NCI-H187 treated with DMSO at 0.1 percent for 48 hours (cell line): ENCODE results near the gene MARVELD2.
"Not testable (repeated sequence)": the region's sequence is repeated elsewhere in the genome, so short reads cannot be mapped to it uniquely, and the experiment has no call there.

Experiments
- DNase-seq: peaks from one replicate; lab custom pipeline; 2025; lab: John Stamatoyannopoulos, UW

Gene MARVELD2

GRCh38 chr5:69450116-69450515, 35.2 kb downstream of the MARVELD2 start:
- DNase-seq = no peak

- not testable (repeated sequence) for DNase-seq
Observed at GRCh38 chr5:69450527-69450926, 35.6 kb downstream of the MARVELD2 start.

GRCh38 chr5:69451941-69452647, 37.2 kb downstream of the MARVELD2 start:
- DNase-seq = no peak

- not testable (repeated sequence) for DNase-seq
Observed at GRCh38 chr5:69453487-69453886, 38.6 kb downstream of the MARVELD2 start.

- no peak for DNase-seq
Observed at GRCh38 chr5:69454460-69455249, 39.7 kb downstream of the MARVELD2 start.

GRCh38 chr5:69455428-69455988, 40.6 kb downstream of the MARVELD2 start:
- DNase-seq = not testable (repeated sequence)

- no peak for DNase-seq
Observed at GRCh38 chr5:69462170-69462569, 47.3 kb downstream of the MARVELD2 start.

GRCh38 chr5:69466375-69466774, 51.5 kb downstream of the MARVELD2 start:
- not testable (repeated sequence) for DNase-seq

- DNase-seq = no peak
Observed at GRCh38 chr5:69467442-69468225, 52.7 kb downstream of the MARVELD2 start.

- no peak for DNase-seq
Observed at GRCh38 chr5:69468631-69469030, 53.7 kb downstream of the MARVELD2 start.

- not testable (repeated sequence) for DNase-seq
Observed at GRCh38 chr5:69471516-69471915, 56.6 kb downstream of the MARVELD2 start.

- not testable (repeated sequence) for DNase-seq
Observed at GRCh38 chr5:69472535-69473143, 57.7 kb downstream of the MARVELD2 start.

GRCh38 chr5:69477170-69477569, 62.3 kb downstream of the MARVELD2 start:
- DNase-seq = no peak

- not testable (repeated sequence) for DNase-seq
Observed at GRCh38 chr5:69478296-69478695, 63.4 kb downstream of the MARVELD2 start.

GRCh38 chr5:69484891-69485290, 70.0 kb downstream of the MARVELD2 start:
- DNase-seq = no peak

- peak; percentile 34 for DNase-seq
Observed at GRCh38 chr5:69485471-69485870, 70.6 kb downstream of the MARVELD2 start.

- no peak for DNase-seq
Observed at GRCh38 chr5:69489246-69489645, 74.3 kb downstream of the MARVELD2 start.

- no peak for DNase-seq
Observed at GRCh38 chr5:69491027-69491426, 76.1 kb downstream of the MARVELD2 start.

- no peak for DNase-seq
Observed at GRCh38 chr5:69491838-69492390, 77.0 kb downstream of the MARVELD2 start.

GRCh38 chr5:69492391-69492922, 77.5 kb downstream of the MARVELD2 start, which contains the start of gene OCLN:
Gene OCLN, plus strand, starts transcription at chr5:69492790. Its CDS starts 11,455 bp downstream, at chr5:69504245.
- DNase-seq = peak; percentile 54

- no peak for DNase-seq
Observed at GRCh38 chr5:69492923-69493395, 78.0 kb downstream of the MARVELD2 start.
